Trophoblast cell (in vitro differentiated cells and primary cell): Measurements from ENCODE around the gene ADCY4.
A peak's percentile ranks its signal among the peaks of the same experiment; 100 is the strongest.

Experiments
- DNase-seq, 2 donors: peaks; one replicate each; pipeline ENCODE4 v3.0.0-alpha.2; 2016
- H2AFZ ChIP-seq: 2 replicates; pipeline ENCODE4 v1.6.1; 2013; ENCODE audit warnings: low read length, moderate library complexity, mild to moderate bottlenecking; ENCODE audit not compliant: insufficient read depth, poor library complexity
- H2AK5ac ChIP-seq: 2 replicates; pipeline ENCODE4 v1.6.1; 2013; ENCODE audit warnings: mild to moderate bottlenecking, low read length
- H2BK120ac ChIP-seq: 2 replicates; pipeline ENCODE4 v1.6.1; 2013; ENCODE audit warnings: low read length, mild to moderate bottlenecking, moderate library complexity; ENCODE audit not compliant: insufficient read depth, poor library complexity
- H2BK12ac ChIP-seq: 2 replicates; pipeline ENCODE4 v1.6.1; 2013; ENCODE audit warnings: mild to moderate bottlenecking, low read length, moderate library complexity
- H2BK5ac ChIP-seq: 2 replicates; pipeline ENCODE4 v1.6.1; 2013; ENCODE audit warnings: low read length, low read depth, moderate library complexity, mild to moderate bottlenecking; ENCODE audit not compliant: poor library complexity
- H3K14ac ChIP-seq: 2 replicates; pipeline ENCODE4 v1.6.1; 2013; ENCODE audit warnings: mild to moderate bottlenecking, low read length
- H3K18ac ChIP-seq: 2 replicates; pipeline ENCODE4 v1.6.1; 2013; ENCODE audit warnings: mild to moderate bottlenecking, low read length
- H3K23ac ChIP-seq: 2 replicates; pipeline ENCODE4 v1.6.1; 2013; ENCODE audit warnings: low read length
- H3K27ac ChIP-seq: 2 replicates; pipeline ENCODE4 v1.5.1; 2013; ENCODE audit warnings: low read depth, mild to moderate bottlenecking, inconsistent platforms, low read length, moderate library complexity
- H3K27me3 ChIP-seq: 2 replicates; pipeline ENCODE4 v1.6.1; 2013; ENCODE audit warnings: inconsistent platforms, mild to moderate bottlenecking, low read length, moderate library complexity; ENCODE audit not compliant: insufficient read depth
- H3K36me3 ChIP-seq, 2 experiments: 1 replicate in 1 of 2; 2 replicates in 1 of 2; pipeline ENCODE4 v1.6.1; 2013; ENCODE audit warnings: low read length in 2 of 2, mild to moderate bottlenecking in 2 of 2, moderate library complexity in 1 of 2; ENCODE audit not compliant: insufficient read depth in 2 of 2, control insufficient read depth in 1 of 2
- H3K4ac ChIP-seq: 2 replicates; pipeline ENCODE4 v1.6.1; 2013; ENCODE audit warnings: low read depth, mild to moderate bottlenecking, low read length, moderate library complexity
- H3K4me1 ChIP-seq, 2 experiments: 1 replicate in 1 of 2; 2 replicates in 1 of 2; pipeline ENCODE4 v1.6.1; 2013; ENCODE audit warnings: low read length in 2 of 2, mild to moderate bottlenecking in 2 of 2, moderate library complexity in 1 of 2; ENCODE audit not compliant: insufficient read depth in 2 of 2, control insufficient read depth in 1 of 2
- H3K4me2 ChIP-seq: 2 replicates; pipeline ENCODE4 v1.6.1; 2013; ENCODE audit warnings: inconsistent platforms, mild to moderate bottlenecking, low read length, moderate library complexity
- H3K4me3 ChIP-seq: 2 replicates; pipeline ENCODE4 v1.5.1; 2013; ENCODE audit warnings: mild to moderate bottlenecking, low read depth, low read length, inconsistent platforms
- H3K79me1 ChIP-seq: one replicate; pipeline ENCODE4 v1.6.1; 2013; ENCODE audit warnings: low read length
- H3K79me2 ChIP-seq: 2 replicates; pipeline ENCODE4 v1.6.1; 2013; ENCODE audit warnings: low read length, mild to moderate bottlenecking; ENCODE audit not compliant: control insufficient read depth, insufficient read depth, poor library complexity
- H3K9ac ChIP-seq: 2 replicates; pipeline ENCODE4 v1.6.1; 2013; ENCODE audit warnings: mild to moderate bottlenecking, low read length
- H3K9me3 ChIP-seq: 2 replicates; pipeline ENCODE4 v1.6.1; 2013; ENCODE audit warnings: low read depth, mild to moderate bottlenecking, control low read depth, inconsistent platforms, low read length; ENCODE audit not compliant: insufficient read depth
- H4K12ac ChIP-seq: 2 replicates; pipeline ENCODE4 v1.6.1; 2013; ENCODE audit warnings: low read depth, mild to moderate bottlenecking, low read length, moderate library complexity
- H4K8ac ChIP-seq: 2 replicates; pipeline ENCODE4 v1.6.1; 2013; ENCODE audit warnings: low read depth, mild to moderate bottlenecking, low read length, moderate library complexity
- H4K91ac ChIP-seq: one replicate; pipeline ENCODE4 v1.6.1; 2013; ENCODE audit warnings: low read depth, mild to moderate bottlenecking, low read length, moderate library complexity
- WGBS: extraction: QIAGEN DNeasy Blood & Tissue Kit; methylation state at CpG from one replicate; pipeline ENCODE4 v1.1.7; 2013; ENCODE audit warnings: missing lambda C conversion rate; ENCODE audit not compliant: insufficient read length, insufficient coverage; ENCODE audit errors: extremely low coverage; 5-methylcytosine and 5-hydroxymethylcytosine counted together

The ADCY4 gene

DNA sequence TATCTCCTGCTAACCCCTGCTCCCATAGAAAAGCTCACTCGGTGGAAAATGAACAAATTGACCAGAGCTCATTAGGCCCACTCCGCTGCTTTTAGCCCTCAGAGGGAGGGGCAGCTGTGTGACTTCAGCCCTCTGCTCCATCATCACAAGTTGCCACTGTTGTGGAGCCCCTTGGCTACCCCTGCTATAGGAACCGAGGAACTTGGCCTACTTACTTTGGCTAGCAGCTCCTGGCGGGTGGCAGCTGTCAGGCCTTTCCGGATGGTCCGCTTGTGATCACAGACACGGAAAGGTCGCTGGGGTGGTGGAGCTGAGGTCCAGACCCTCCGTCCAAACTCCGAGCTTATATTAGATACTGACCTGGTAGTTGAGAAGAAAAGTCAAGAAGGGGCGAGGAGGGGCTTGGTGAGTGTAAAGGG, 27.7 kb downstream of the ADCY4 start:
- no peak overlapping the region for H3K18ac ChIP-seq
- H3K9ac ChIP-seq: no peak overlapping the region
- no peaks in the 10 kb centered on the region for H3K79me2 ChIP-seq
- H2AFZ ChIP-seq: no peak overlapping the region
- no peaks in the 10 kb centered on the region for H3K79me1 ChIP-seq
- no peak overlapping the region for H3K4me3 ChIP-seq
- H2AK5ac ChIP-seq: no peak overlapping the region
- peaks cover 50 to 69% of the 10 kb centered on the region in 2 experiments for H3K36me3 ChIP-seq
- H2BK120ac ChIP-seq: no peak overlapping the region
- no peak overlapping the region for H3K23ac ChIP-seq
- no peaks in the 10 kb centered on the region for H3K9me3 ChIP-seq
- H3K27me3 ChIP-seq: no peaks in the 10 kb centered on the region
- no peak overlapping the region for H4K12ac ChIP-seq
- no peak overlapping the region for H2BK5ac ChIP-seq
- no peak overlapping the region for H2BK12ac ChIP-seq
- H3K4me2 ChIP-seq: no peak overlapping the region
- H3K27ac ChIP-seq: no peak overlapping the region
- H3K4ac ChIP-seq: no peak overlapping the region
- no peak overlapping the region for H4K8ac ChIP-seq
- no peak overlapping the region for H4K91ac ChIP-seq
- H3K14ac ChIP-seq: no peak overlapping the region
- DNase-seq: no peak
- H3K4me1 ChIP-seq: peaks cover 0 to 5% of the 10 kb centered on the region in 2 experiments
- WGBS: no CpG with 5 or more reads among the region's 11 CpGs

DNA sequence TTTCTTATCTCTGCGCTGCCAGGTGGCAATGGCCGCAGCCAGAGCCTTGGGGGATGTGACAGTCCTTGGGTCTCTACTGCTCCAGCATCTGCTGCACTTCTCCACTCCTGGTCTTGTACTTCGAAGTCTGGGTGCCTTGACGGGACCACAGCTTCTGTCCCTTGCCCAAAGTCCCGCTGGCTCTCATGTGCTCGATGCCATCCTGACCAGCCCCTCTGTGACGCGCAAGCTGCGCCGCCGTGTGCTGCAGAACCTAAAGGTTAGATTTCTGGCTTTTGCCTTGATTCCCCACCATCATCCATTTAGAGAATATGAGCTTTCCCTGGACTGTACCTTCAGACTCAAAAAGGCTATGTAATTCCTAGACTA, 30.9 kb downstream of the ADCY4 start:
- DNase-seq: no peak
- Histone ChIP-seq H3K4me2 (no peak overlapping the region), H3K9me3 (no peaks in the 10 kb centered on the region), H3K79me1 (peaks cover 3% of the 10 kb centered on the region), H3K4me3 (no peak overlapping the region), H3K27me3 (no peaks in the 10 kb centered on the region), H3K36me3 (peaks cover 37 to 56% of the 10 kb centered on the region in 2 experiments), H4K12ac (no peak overlapping the region), H2BK12ac (no peak overlapping the region), H3K23ac (no peak overlapping the region), H3K27ac (no peak overlapping the region), H2AFZ (no peak overlapping the region), H3K79me2 (peaks cover 8% of the 10 kb centered on the region), H2BK120ac (no peak overlapping the region), H4K8ac (no peak overlapping the region), H3K4ac (no peak overlapping the region), H2BK5ac (no peak overlapping the region), H3K14ac (no peak overlapping the region), H3K18ac (no peak overlapping the region), H4K91ac (no peak overlapping the region), H2AK5ac (no peak overlapping the region), H3K9ac (no peak overlapping the region), H3K4me1 (peaks cover 6 to 12% of the 10 kb centered on the region in 2 experiments)
- no CpG with 5 or more reads among the region's 11 CpGs for WGBS

DNA sequence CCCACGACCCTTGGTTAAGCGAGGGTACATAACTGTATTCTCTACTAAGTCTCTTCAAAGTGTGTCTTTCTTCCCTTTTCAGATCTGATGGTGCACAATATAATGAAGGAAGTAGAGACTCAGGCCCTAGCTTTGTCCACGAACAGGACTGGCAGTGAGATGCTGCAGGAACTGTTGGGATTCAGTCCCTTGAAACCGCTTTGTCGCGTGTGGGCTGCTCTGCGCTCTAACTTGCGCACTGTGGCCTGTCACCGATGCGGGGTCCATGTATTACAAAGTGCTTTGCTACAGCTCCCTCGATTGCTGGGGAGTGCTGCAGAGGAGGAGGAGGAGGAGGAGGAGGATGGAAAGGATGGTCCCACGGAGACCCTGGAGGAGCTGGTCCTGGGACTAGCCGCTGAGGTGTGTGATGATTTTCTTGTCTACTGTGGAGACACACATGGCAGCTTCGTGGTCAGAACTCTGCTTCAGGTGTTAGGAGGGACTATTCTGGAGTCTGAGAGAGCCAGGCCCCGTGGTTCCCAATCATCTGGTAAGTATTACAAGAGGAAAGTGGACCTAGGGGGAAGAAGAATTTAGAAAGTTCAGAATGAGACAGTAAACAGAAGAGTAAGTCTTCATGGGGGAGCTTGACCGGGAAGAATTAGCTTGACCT, 34.4 kb downstream of the ADCY4 start:
- H4K91ac ChIP-seq: no peak overlapping the region
- H3K4me2 ChIP-seq: peak overlapping the region; percentile 79
- H3K14ac ChIP-seq: peak overlapping the region; percentile 13
- H3K27me3 ChIP-seq: no peaks in the 10 kb centered on the region
- H3K36me3 ChIP-seq: peaks cover 33 to 46% of the 10 kb centered on the region in 2 experiments
- H3K9me3 ChIP-seq: no peaks in the 10 kb centered on the region
- H3K18ac ChIP-seq: peak overlapping the region; percentile 10
- H2BK12ac ChIP-seq: no peak overlapping the region
- DNase-seq: no peak
- H2BK120ac ChIP-seq: no peak overlapping the region
- no peak overlapping the region for H2BK5ac ChIP-seq
- peaks cover 11 to 14% of the 10 kb centered on the region in 2 experiments for H3K4me1 ChIP-seq
- H4K12ac ChIP-seq: peak overlapping the region; percentile 20
- peaks cover 9% of the 10 kb centered on the region for H3K79me2 ChIP-seq
- H4K8ac ChIP-seq: peak overlapping the region; percentile 62
- peak overlapping the region; percentile 83 for H3K9ac ChIP-seq
- peaks cover 3% of the 10 kb centered on the region for H3K79me1 ChIP-seq
- no CpG with 5 or more reads among the region's 16 CpGs for WGBS
- peak overlapping the region; percentile 39 for H3K4ac ChIP-seq
- H3K4me3 ChIP-seq: peak overlapping the region; percentile 79
- H2AFZ ChIP-seq: no peak overlapping the region
- H2AK5ac ChIP-seq: no peak overlapping the region
- H3K27ac ChIP-seq: no peak overlapping the region
- H3K23ac ChIP-seq: peak overlapping the region; percentile 40

- H4K8ac ChIP-seq: peak within 1 kb of the TSS; percentile 81
- H3K9ac ChIP-seq: peak within 1 kb of the TSS; percentile 89
- peaks cover 27 to 40% of the 10 kb centered on the region in 2 experiments for H3K36me3 ChIP-seq
- peak within 1 kb of the TSS; percentile 47 for H3K27ac ChIP-seq
- H3K23ac ChIP-seq: peak within 1 kb of the TSS; percentile 40
- peak within 1 kb of the TSS; percentile 93 for H2AFZ ChIP-seq
- H3K4me1 ChIP-seq: peaks cover 11 to 14% of the 10 kb centered on the region in 2 experiments
- peak within 1 kb of the TSS; percentile 39 for H3K4ac ChIP-seq
- H2BK5ac ChIP-seq: peak within 1 kb of the TSS; percentile 38
- peak within 1 kb of the TSS; percentile 46 for H3K14ac ChIP-seq
- H3K27me3 ChIP-seq: no peaks in the 10 kb centered on the region
- no peak within 1 kb of the TSS for H2BK120ac ChIP-seq
- H2BK12ac ChIP-seq: no peak within 1 kb of the TSS
- peak within 1 kb of the TSS; percentile 79 for H3K4me2 ChIP-seq
- peak within 1 kb of the TSS; percentile 81 for H4K12ac ChIP-seq
- no CpG with 5 or more reads among the region's 75 CpGs for WGBS
- H3K18ac ChIP-seq: peak within 1 kb of the TSS; percentile 86
- peak within 1 kb of the TSS; percentile 84 for H3K4me3 ChIP-seq
- no peaks in the 10 kb centered on the region for H3K9me3 ChIP-seq
- DNase-seq: peak; percentile 91 to 98
- peaks cover 3% of the 10 kb centered on the region for H3K79me1 ChIP-seq
- H4K91ac ChIP-seq: peak within 1 kb of the TSS; percentile 33
- H3K79me2 ChIP-seq: peaks cover 9% of the 10 kb centered on the region
- H2AK5ac ChIP-seq: peak within 1 kb of the TSS; percentile 42
These were observed 35.3 kb downstream of the ADCY4 start, which contains the start of the genes DHRS1 and NOP9 for GRCh38 chr14:24299255-24300191. DHRS1 (minus strand) TSS chr14:24299780; CDS start chr14:24299106, 674 bp downstream. NOP9 (plus strand) TSS chr14:24299850; CDS start chr14:24299955, 105 bp downstream.
